ENCODE measurements around the gene SKI.

DNA sequence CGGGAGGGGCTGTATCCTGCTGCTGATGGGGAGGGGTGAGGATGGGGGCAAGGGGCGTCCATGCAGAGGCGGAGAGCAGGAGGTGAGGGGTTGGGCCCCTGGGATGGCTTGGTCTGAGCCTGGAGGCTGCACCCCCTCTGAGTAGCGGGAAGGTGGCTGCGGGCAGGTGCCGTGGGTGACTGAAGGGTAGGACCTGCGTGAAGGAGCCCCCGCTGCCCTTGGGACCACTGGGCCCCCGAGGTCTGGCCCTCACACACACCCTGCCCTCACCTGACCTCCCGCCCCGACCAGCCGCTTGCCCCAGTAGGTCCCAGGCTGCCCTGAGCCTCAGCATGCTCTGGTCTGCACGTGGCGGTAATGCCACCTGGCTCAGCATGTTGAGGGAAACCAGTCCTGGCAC, 12.8 kb upstream of the SKI start:
- TF ChIP-seq, protein P1, sequence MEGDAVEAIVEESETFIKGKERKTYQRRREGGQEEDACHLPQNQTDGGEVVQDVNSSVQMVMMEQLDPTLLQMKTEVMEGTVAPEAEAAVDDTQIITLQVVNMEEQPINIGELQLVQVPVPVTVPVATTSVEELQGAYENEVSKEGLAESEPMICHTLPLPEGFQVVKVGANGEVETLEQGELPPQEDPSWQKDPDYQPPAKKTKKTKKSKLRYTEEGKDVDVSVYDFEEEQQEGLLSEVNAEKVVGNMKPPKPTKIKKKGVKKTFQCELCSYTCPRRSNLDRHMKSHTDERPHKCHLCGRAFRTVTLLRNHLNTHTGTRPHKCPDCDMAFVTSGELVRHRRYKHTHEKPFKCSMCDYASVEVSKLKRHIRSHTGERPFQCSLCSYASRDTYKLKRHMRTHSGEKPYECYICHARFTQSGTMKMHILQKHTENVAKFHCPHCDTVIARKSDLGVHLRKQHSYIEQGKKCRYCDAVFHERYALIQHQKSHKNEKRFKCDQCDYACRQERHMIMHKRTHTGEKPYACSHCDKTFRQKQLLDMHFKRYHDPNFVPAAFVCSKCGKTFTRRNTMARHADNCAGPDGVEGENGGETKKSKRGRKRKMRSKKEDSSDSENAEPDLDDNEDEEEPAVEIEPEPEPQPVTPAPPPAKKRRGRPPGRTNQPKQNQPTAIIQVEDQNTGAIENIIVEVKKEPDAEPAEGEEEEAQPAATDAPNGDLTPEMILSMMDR (conservative IDR thresholded peaks at IDR 0.05; ENCODE audit: low read length): no peak
- TF ChIP-seq EZH2phosphoT487 (IDR thresholded peaks at IDR 0.05; ENCODE audit: borderline replicate concordance, low read depth, low read length): no peak

Data from OCI-LY7 (cell line).